CD4-positive, alpha-beta T cell treated with Interleukin-6 at 100 ng/mL for 8 hours (primary cell): ENCODE results near the gene ZNF462.

Experiments used
- DNase-seq: peaks from one replicate; pipeline ENCODE4 v3.0.0-alpha.2; 2020; ENCODE audit warnings: mixed read lengths, low spot score

The ZNF462 gene

DNA sequence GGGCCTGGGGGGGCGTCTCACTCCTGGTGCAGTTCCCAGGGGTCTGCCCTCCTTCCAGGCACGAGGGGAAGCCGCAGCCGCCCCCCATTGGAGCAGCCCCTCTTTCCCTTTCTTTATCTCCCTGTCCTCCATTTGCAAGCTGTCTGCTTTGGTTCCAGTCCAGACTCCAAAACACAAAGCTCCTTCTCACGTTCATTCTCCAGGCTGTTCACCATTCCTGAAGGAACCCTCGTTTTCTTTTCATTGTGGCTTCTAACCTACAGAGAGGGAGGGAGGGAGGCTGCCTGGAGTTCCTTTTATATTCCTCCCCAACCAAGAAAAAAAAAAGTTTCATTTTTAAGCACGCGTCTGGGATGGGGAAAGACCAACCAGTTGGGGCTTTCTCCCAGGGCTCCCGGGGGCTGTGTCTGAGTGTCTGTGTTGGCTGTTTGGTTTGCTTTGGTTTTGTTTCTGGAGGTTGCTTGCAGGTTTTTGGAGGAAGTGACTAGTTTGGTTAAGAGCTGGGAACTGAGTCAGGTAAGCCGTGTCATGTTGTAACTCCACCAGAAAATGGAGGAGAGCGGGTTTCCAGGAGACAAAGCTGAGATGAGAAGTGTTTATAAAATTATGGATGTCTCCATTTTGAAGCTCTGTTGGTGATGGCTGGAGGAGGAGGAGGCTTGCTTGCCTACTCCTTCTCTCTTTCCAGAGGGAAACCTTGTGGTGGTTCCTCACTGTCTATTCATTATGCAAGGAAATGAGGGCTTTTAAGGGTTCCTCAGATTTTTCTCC is 1.6 kb downstream of the ZNF462 start:
- DNase-seq, result no peak

DNA sequence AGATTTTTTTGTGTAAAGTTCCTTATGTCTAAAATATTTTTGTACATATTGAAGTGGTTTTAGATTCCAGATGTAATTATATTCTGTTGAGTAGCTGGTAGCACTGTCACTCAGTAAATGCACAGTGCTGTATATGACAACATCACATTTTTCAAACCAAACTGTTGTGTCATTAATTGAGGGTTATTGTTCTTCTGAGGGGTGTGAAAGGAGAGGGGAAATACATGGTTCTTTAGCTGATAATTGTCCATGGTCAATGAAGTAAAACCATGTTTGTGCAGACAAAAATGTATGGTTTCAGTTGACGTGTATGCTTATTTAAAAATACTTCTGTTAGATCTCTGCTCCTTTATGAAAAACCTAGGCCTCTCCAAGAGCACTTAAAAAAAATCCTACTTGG is 3.3 kb downstream of the ZNF462 start:
- no peak for DNase-seq

DNA sequence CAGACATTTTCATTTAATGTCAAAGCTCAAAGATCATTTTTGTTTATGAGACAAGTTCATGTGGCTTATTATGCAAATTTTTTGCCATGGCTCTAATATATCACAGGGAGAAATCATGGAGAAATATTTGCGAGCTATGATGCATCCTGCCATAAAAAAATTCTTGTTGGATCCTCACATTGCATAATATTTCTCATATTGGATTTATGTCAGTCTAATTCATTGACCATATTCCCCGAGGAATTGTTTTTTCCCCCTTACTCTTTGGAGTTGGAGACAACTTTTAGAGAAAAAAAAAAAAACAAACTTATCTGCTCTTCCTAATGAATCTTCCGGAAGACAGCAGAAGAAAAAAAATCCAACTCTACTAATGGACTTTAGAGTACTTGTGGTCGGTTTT is 4.3 kb downstream of the ZNF462 start:
- DNase-seq, result no peak

- no peak for DNase-seq
Observed at GRCh38 chr9:106868087-106868486, 5.1 kb downstream of the ZNF462 start.

GRCh38 chr9:106868565-106868964 is 5.6 kb downstream of the ZNF462 start:
- DNase-seq, result no peak

GRCh38 chr9:106869028-106869427 is 6.1 kb downstream of the ZNF462 start:
- DNase-seq, result no peak

DNA sequence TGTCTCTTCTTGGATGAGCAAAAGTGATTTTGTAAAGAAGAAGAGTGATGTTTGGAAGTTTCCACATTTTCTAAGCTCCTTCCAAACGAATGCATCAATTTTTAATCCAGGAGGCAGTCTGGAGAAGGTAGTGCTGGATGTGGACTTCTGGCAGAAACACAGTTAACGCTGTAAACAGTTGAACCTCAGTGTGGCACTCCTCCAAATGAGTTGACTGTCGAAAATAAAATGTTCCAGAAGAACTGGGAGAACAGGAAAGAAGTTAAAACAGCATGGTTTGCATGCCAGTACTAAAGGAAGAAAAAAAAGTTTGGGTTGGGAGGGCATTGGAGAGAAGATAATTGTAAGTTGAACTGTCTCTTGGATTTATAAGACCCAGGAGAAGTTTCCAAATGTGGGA is 6.5 kb downstream of the ZNF462 start:
- no peak for DNase-seq

GRCh38 chr9:106872641-106873040 is 9.7 kb downstream of the ZNF462 start:
- DNase-seq, result no peak

- DNase-seq, result no peak
Observed at GRCh38 chr9:106874031-106874430, 11.1 kb downstream of the ZNF462 start.

DNA sequence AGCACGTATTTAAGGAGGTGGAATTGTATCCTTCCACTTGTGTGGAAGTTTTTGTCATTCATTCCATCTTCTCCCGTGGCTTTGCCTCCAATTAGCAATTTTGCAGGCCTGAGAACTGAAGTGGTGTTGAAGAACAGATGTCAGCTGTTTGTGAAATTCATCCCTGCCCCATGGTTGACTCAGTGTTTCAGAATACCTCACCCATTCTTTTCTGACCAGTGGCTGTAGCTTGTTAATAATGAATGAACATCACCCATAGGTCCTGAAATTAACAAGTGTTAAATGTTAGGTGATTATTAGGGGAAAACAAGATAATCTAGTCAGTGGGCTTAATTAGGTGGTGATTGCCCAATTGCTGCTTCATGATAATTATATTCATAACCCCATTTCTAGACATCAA is 11.7 kb downstream of the ZNF462 start:
- DNase-seq, result no peak

DNA sequence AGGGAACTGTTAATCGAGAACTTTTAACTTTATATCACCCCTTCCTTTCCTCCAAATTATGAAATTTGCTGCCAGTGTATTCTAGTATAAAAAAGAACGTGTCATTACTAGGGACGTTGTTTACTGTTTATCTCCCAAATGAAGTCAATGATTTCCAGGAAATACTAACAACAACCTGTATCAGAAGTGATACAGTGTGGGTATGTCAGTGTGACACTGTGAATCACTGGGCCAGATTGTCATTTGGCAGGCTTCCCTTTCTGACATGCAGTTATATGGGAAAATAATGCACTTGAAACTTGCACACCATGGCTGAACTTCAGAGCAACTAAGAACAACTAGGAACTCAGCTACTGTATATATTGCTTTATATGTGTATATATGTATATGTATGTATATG is 12.6 kb downstream of the ZNF462 start:
- DNase-seq, result no peak

- no peak for DNase-seq
Observed at GRCh38 chr9:106877345-106877744, 14.4 kb downstream of the ZNF462 start.

DNA sequence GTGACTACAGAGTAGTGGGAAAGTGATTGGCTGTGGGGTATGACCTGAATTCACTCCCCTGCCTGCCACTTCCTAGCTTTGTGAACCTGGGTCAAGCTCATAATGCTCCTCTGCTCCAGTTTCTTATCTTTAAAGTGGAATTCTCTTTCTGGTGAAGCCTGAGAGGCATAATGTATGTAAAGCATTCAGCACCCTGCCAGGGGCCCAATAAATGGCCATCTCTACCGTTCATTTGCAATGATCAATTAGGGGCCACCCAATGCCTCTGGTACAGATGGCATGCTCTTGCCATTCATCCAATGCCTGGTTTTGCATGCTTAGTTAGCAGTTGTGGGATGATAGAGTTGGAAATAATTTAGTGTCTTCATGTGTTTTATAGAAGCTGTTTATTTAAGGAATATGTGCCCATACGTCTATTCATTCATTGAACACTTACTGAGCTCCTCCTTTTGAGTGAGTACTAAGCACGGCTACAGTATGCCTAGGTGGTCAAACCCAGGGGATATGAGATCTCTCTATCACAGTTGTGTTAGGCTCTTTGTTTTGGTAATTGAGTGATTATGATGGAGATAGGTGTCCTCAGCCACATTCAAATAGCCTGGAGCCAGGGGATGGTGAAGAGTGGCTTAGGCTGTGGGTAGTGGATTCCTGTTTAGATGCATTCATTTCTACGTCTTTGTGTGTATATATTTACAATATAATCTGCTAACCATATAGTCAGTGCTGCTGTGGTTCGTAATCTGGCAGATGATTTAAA is 15.3 kb downstream of the ZNF462 start:
- no peak for DNase-seq

GRCh38 chr9:106878934-106879333 is 16.0 kb downstream of the ZNF462 start:
- no peak for DNase-seq

- DNase-seq, result no peak
Observed at GRCh38 chr9:106879439-106879882, 16.5 kb downstream of the ZNF462 start.

DNA sequence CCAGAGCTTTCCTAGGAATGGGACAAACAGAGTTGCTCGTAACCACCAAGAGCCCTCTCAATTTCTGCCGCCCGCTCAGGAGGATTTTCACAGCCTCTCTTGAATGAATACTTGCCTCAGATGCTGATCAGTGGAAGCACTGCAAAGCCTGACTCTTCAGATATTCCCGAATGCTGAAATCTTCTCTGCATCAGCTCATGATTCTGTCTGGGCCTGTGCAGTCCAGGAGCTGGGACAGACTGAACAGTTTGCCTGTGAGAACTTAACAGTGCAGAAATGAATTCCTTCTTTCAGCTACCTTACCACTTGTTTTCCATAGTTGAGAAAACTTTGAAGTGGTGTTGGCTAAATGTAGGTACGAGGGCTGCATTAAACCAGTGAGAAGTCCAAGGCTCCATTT is 17.1 kb downstream of the ZNF462 start:
- no peak for DNase-seq

DNA sequence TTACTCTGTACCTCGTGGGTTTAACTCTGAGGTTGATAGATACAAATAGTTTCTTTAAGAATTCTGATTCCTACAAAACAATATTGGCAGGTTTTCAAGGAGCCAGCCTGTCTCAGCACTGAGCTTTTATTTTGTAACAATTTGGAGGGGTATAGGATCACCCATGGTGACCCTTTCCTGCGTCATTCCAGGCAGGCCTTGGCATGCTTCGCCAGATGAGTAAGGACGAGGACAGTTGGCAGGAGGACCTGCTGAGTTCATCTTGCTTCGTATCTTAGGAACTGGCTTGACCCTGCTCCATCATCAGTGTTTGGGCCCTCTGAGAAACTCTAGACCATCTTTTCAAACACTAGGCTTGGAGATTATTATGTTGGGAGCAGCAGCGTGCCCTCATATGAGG is 17.9 kb downstream of the ZNF462 start:
- no peak for DNase-seq

- DNase-seq, result no peak
Observed at GRCh38 chr9:106883030-106883429, 20.1 kb downstream of the ZNF462 start.

- no peak for DNase-seq
Observed at GRCh38 chr9:106883626-106884190, 20.7 kb downstream of the ZNF462 start.

- no peak for DNase-seq
Observed at GRCh38 chr9:106885451-106885850, 22.5 kb downstream of the ZNF462 start.

- no peak for DNase-seq
Observed at GRCh38 chr9:106886111-106887046, 23.4 kb downstream of the ZNF462 start.

DNA sequence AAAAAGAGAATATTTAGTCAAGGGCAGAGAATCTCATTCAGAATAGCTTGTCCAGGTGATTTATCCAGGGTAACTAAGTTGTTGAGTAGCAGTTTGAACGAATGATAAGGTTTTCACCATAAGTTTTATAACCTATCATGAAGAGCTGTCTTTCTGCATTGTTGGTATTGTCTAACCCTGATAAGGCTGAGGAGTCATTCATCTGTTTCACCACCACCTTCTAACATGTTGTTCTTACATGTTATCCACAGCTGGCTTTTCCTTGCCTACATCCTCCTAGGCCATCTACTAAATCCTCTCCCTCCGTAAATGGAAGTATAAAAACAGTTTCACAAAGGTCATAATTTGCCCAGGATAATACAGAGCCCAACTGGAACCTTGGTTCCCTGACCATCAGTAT is 24.1 kb downstream of the ZNF462 start:
- no peak for DNase-seq
